Smooth muscle cell (in vitro differentiated cells): ENCODE results near the gene EXOC6. TPM values are rescaled to one million over a fixed set of nuclear protein-coding genes. Genes with fewer than 3 reads are reported as not detected.
A peak's percentile ranks its signal among the peaks of the same experiment; 100 is the strongest.

ENCODE experiments used
- DNase-seq: peaks from one replicate; lab custom pipeline; 2025; ENCODE audit not compliant: unreplicated experiment; lab: John Stamatoyannopoulos, UW
- H2AFZ ChIP-seq: fragments of 200-600 bp; sonication (generic); 2 replicates; pipeline ENCODE4 v1.6.0; 2016; ENCODE audit warnings: antibody characterized with exemption, low read depth, mild to moderate bottlenecking
- H3F3A ChIP-seq: fragments of 200-600 bp; sonication (generic); 2 replicates; pipeline ENCODE4 v1.6.0; 2017; ENCODE audit warnings: antibody characterized with exemption, low read depth
- H3K27ac ChIP-seq: fragments of 200-600 bp; sonication (generic); 2 replicates; pipeline ENCODE4 v1.5.1; 2016; ENCODE audit warnings: low read depth, mild to moderate bottlenecking
- H3K27me3 ChIP-seq: fragments of 200-600 bp; sonication (generic); 2 replicates; pipeline ENCODE4 v1.6.1; 2016; ENCODE audit warnings: low read depth, mild to moderate bottlenecking
- H3K36me3 ChIP-seq: fragments of 200-600 bp; sonication (generic); 2 replicates; pipeline ENCODE4 v1.5.1; 2016; ENCODE audit warnings: low read depth
- H3K4me1 ChIP-seq: fragments of 200-600 bp; sonication (generic); 2 replicates; pipeline ENCODE4 v1.5.1; 2016; ENCODE audit warnings: low read depth
- H3K4me2 ChIP-seq: fragments of 200-600 bp; sonication (generic); 2 replicates; pipeline ENCODE4 v1.6.0; 2016; ENCODE audit warnings: mild to moderate bottlenecking
- H3K4me3 ChIP-seq: fragments of 200-600 bp; sonication (generic); 2 replicates; pipeline ENCODE4 v1.5.1; 2016; ENCODE audit warnings: mild to moderate bottlenecking
- H3K79me2 ChIP-seq: fragments of 200-600 bp; sonication (generic); 2 replicates; pipeline ENCODE4 v1.6.0; 2016; ENCODE audit warnings: low read depth, mild to moderate bottlenecking
- H3K9ac ChIP-seq: fragments of 200-600 bp; sonication (generic); 2 replicates; pipeline ENCODE4 v1.6.0; 2016; ENCODE audit warnings: low read depth
- H3K9me3 ChIP-seq: fragments of 200-600 bp; sonication (generic); replicated peaks from 2 replicates; pipeline ENCODE4 v1.5.1; 2016; ENCODE audit warnings: low read depth
- H4K20me1 ChIP-seq: fragments of 200-600 bp; sonication (generic); 2 replicates; pipeline ENCODE4 v1.6.0; 2016; ENCODE audit warnings: low read depth
- CTCF ChIP-seq: fragments of 200-600 bp; sonication (generic); IDR thresholded peaks from 2 replicates; pipeline ENCODE4 v1.5.1; 2017; ENCODE audit warnings: borderline replicate concordance, mild to moderate bottlenecking, antibody characterized with exemption; ENCODE audit not compliant: insufficient read depth, poor library complexity, severe bottlenecking
- WGBS: methylation state at CpG from one replicate; pipeline ENCODE4 v1.1.7; 2016; ENCODE audit warnings: low lambda C conversion rate; 5-methylcytosine and 5-hydroxymethylcytosine counted together
- polyA plus RNA-seq: library from polyadenylated mRNA; unstranded; fragments of >200 nt; fragmentation: Nextera tagmentation; extraction: Ambion mirVana; gene quantifications from 2 replicates; pipeline ENCODE4 v1.2.1, GENCODE V29; 2016
- total RNA-seq: library from RNA; depleted of rRNA; stranded (reverse); fragments of >200 nt; gene quantifications from 2 replicates; pipeline ENCODE4 v1.2.3, GENCODE V29; 2014

Gene EXOC6
- total and polyA plus RNA-seq, 2 experiments from 2014 or later = 1.7 to 5.2 TPM

- no peak for TF ChIP-seq CTCF
- 47% methylated on average over 39 of the region's 67 CpGs for WGBS
- H3K4me3 ChIP-seq = no peak within 1 kb of the TSS
Measured at GRCh38 chr10:93059975-93060886, 211.9 kb downstream of the EXOC6 start, which contains the start of gene CYP26C1. CYP26C1 (plus strand) TSS chr10:93060798; CDS start chr10:93061264, 466 bp downstream.

GRCh38 chr10:93060887-93061593 is 212.7 kb downstream of the EXOC6 start:
- no peak overlapping the region for H3K9ac ChIP-seq
- no peak for TF ChIP-seq CTCF
- H3K4me3 ChIP-seq = no peak overlapping the region
- no peaks in the 10 kb centered on the region for H3K79me2 ChIP-seq
- WGBS = 61% methylated on average over 45 of the region's 45 CpGs
- H3F3A ChIP-seq = no peaks in the 10 kb centered on the region
- no peaks in the 10 kb centered on the region for H3K36me3 ChIP-seq
- no peak overlapping the region for H2AFZ ChIP-seq
- no peaks in the 10 kb centered on the region for H4K20me1 ChIP-seq
- no peak overlapping the region for H3K27ac ChIP-seq
- H3K4me1 ChIP-seq = peaks cover 3% of the 10 kb centered on the region
- no peak overlapping the region for H3K4me2 ChIP-seq
- DNase-seq = no peak
- peaks cover 93% of the 10 kb centered on the region for H3K27me3 ChIP-seq
- no peaks in the 10 kb centered on the region for H3K9me3 ChIP-seq

More at GRCh38 chr10:93059975-93060886, 211.9 kb downstream of the EXOC6 start, which contains the start of gene CYP26C1:
- Histone ChIP-seq H3K9ac (no peak within 1 kb of the TSS), H3K4me1 (peaks cover 9% of the 10 kb centered on the region), H3F3A (no peaks in the 10 kb centered on the region), H4K20me1 (no peaks in the 10 kb centered on the region), H3K4me2 (no peak within 1 kb of the TSS), H2AFZ (no peak within 1 kb of the TSS), H3K36me3 (no peaks in the 10 kb centered on the region), H3K79me2 (no peaks in the 10 kb centered on the region), H3K9me3 (no peaks in the 10 kb centered on the region), H3K27ac (no peak within 1 kb of the TSS), H3K27me3 (peaks cover 93% of the 10 kb centered on the region)
- no peak for DNase-seq

GRCh38 chr10:93061594-93062513 is 213.5 kb downstream of the EXOC6 start:
- H3K4me2 ChIP-seq = peak overlapping the region; percentile 47
- no peak overlapping the region for H3K4me3 ChIP-seq
- 74% methylated on average over 57 of the region's 57 CpGs for WGBS
- H3K79me2 ChIP-seq = no peaks in the 10 kb centered on the region
- H2AFZ ChIP-seq = no peak overlapping the region
- no peaks in the 10 kb centered on the region for H3K9me3 ChIP-seq
- H3K27me3 ChIP-seq = peaks cover 98% of the 10 kb centered on the region
- no peaks in the 10 kb centered on the region for H3F3A ChIP-seq
- no peaks in the 10 kb centered on the region for H3K36me3 ChIP-seq
- H3K9ac ChIP-seq = no peak overlapping the region
- TF ChIP-seq CTCF = no peak
- no peak for DNase-seq
- H3K27ac ChIP-seq = no peak overlapping the region
- H4K20me1 ChIP-seq = no peaks in the 10 kb centered on the region
- H3K4me1 ChIP-seq = no peaks in the 10 kb centered on the region
